GM21447 (cell line): Measurements from ENCODE around the gene F11.
"Not testable (repeated sequence)": the region's sequence is repeated elsewhere in the genome, so short reads cannot be mapped to it uniquely, and the experiment has no call there.

ENCODE experiments used
- ATAC-seq: cut with Tn5 transposase; IDR thresholded peaks from one replicate; pipeline ENCODE4 v1.9.1; 2021; ENCODE audit not compliant: unreplicated experiment

The F11 gene

DNA sequence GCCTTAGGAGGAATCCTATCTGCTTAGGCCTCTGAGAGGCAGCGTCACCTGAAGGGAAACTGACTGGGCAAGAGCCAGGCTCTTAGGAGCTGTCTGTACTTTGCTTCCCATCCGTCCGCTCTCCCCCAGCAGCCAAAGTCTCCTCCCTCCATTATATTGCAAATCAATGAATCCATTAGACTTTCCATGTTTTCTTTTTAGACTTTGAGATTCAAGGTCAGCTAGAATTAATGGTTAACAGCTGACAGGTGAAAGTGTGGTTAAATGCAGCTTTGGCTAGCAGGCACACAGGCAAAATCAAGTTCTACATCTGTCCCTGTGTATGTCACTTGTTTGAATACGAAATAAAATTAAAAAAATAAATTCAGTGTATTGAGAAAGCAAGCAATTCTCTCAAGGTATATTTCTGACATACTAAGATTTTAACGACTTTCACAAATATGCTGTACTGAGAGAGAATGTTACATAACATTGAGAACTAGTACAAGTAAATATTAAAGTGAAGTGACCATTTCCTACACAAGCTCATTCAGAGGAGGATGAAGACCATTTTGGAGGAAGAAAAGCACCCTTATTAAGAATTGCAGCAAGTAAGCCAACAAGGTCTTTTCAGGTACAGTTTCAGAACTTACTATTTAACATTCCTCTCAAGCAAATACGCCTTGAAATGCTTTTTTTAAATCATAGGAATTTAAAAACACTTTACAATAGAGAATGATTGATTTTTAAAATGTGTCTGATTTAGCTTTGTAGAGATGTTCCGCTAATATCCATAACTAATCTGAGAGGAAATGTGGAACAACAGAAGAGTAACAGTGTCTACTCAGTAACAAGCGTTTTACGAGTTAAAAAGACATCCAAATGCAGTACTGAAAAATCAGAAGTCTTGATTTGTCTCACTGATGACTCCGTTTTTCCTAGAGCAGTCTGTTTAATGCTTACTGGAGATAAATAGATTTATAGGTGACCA is at the start of gene F11:
F11 (plus strand) TSS at position 507 of the 970 bp plus-strand sequence. CDS start 948 bp downstream, outside the sequence.
- no peak for ATAC-seq

DNA sequence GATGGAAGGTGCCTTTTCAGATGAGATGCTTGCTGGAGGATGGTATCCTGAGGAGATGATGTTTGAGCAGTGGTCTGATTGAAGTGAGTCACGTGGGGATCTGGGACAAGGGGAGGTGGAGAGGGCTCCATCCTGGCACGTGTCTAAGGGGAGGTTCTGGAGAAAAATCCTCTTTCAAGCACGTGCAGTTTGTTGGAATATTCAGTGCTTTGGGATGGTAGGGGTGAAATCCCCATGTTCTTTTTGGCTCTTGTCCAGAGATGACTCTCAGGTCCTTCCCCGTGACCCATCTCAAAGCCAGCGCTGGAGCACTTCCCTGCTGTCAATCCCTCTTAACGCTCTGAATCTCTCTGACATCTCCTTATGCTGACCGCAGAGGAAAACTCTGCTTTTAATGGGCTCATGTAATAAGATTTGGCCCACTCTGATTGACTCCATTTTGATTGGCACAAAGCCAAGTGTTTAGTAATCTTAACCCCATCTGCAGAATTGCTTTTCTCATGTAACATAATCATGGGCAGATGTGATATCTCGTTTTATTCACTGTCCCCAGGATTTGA is 49.4 kb upstream of the F11 start:
- ATAC-seq = no peak

DNA sequence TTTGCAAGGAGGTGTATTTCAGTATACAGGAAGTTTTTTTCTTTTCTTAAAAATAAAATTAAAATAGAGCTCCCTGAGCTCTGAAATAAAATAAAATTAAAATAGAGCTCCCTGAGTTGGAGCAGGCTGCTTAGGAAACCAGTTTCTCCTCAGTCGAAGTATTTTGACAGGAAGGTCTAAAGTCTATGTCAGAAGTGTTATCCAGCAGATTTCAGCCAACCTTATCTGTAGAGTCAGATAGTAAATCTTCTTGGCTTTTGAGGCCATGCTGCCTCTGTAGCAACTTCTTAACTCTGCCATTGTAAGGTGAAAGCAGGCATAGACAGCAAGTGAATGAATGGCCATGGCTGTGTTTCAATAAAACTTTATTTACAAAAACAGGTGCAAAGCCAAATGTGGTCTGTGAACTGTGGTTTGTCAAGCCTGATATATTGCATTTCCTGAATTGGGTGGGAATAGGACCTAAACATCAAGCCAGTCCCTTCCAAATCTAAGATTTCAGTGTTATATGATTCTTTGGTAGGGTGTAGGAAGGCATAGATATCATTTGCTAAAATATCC is 48.2 kb upstream of the F11 start:
- ATAC-seq = no peak

DNA sequence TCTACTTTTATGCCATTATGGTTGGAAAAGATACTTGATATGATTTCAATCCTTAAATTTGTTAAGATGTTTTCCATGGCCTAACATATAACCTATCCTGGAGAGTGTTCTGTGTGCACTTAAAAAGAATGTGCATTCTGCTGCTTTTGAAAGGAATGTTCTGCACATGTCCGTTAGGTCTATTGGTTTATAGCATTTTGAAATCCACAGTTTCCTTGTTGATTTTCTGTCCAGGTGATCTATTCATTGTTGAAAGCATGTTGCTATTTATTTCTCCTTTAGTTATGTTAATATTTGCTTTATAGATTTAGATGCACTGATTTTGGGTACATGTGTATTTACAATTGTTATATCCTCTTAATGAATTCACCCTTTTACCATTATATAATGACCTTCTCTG is 44.4 kb upstream of the F11 start:
- ATAC-seq = no peak

DNA sequence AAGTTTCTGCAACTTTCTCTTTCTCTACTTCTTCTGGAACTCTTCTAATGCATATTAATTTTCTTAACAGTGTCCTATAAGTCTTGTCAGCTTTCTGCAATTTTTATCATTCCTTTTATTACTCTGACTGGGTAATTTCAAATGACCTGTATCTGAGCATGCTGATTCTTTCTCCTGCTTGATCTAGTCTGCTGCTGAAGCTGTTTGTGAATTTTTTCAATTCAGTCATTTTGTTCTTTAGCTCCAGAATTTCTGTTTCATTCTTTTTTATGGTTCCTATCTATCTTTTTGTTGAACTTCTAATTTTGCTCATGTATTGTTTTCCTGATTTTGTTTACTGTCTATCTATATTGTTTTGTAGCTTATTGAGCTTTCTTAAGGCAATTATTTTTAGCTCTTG is 40.1 kb upstream of the F11 start:
- no peak for ATAC-seq

DNA sequence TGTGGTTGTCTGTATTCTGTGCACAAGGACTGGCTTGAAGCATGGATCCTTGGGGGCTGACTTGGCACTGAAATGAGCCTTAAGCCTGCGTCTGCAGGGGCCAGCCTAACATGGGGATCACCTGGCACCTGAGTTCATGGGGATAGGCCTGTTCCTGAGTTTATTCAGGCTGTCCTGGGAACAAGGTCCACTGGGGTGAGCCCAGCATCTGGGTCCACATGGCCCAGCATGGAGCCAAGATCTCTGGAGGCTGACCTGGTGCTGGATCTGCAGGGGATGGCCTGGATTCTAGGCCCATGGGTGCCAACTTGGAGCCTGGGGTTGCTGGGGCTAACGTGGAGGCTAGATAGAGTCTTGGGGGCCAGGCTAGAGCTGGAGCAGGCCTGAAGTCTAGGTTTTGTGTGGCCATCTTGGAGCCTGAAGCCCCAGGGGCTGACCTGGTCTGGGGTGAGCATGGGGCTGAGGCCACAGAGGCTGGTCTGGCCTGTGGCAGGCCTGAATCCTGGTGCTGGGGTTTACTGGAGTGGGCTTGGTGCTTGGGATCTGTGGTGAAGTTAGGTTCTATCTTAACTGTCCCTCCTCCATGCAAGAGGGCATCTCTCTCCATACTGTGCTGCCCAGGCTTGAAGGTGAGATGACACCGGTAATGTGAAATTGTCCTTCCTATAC is 39.3 kb upstream of the F11 start:
- ATAC-seq = no peak

DNA sequence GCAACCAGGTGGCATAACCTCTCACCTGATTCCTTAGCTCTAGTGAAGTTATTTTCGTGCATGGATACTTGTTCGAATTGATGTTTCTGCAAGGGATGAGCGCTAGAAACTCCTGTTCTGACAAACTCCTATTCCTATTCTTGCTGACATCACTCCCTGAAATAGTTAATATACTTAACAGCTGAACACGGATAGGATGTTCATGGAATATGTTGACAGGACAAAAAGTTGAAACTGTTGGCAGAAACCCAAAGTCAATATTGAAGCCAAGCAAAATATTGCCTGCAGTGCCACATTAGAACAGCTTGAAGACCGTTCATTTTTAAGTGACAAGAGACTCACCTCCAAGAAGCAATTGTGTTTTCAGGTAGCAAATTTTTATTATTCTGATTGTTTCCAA is 38.8 kb upstream of the F11 start, which contains the start of gene KLKB1:
KLKB1 (plus strand) TSS at position 287 of the 400 bp plus-strand sequence. CDS start 689 bp downstream, outside the sequence.
- no peak for ATAC-seq

DNA sequence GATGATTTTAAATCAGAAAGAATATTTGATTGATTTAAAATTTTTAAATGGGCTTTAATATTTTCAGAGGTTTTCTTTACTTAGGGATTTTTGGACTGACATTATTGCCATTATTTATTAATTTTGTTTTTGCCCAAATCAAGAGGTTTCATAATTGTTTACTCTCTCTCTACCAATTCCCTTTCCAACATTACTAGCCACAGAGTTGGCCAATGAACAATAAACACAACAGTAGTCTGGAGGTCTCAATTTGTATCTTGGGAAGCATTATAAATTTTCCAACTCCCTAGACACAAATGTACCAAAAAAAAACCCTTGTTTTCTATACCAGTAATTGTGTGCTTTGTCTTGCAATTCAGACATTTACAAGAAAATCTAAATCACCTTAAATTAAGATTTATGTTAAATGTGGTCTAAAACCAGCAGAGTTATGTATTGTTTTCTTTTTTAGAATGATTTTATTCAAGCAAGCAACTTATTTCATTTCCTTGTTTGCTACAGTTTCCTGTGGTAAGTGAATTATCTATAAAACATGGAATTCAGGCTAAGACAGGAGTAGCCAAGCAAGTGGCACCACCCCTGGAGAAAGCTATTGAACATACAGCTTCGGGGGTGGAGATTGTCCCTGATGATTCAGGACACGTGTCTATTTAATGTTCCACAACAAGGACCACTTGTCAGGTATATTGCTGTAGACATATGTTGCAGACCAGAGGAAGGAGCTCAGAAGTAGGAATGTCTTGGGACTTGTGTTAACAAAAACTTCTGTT is 38.1 kb upstream of the F11 start:
- no peak for ATAC-seq

DNA sequence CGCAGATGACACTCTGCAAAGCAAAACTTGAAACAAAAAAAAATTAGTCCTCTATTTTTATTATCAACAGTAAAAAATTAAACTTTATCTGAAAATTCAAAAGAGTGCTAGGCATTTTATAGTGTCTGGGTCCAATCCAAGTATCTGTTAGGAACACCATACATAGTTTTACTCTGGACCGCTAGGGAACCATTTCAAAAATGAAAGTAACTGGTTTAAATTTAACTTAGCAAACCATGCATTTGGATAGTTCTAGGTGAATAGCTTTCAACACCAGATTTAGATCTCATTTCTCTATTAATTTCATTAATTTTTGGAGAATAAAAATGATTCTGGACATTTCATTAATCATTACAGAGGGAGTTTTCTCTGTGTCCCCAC is 37.5 kb upstream of the F11 start:
- no peak for ATAC-seq

DNA sequence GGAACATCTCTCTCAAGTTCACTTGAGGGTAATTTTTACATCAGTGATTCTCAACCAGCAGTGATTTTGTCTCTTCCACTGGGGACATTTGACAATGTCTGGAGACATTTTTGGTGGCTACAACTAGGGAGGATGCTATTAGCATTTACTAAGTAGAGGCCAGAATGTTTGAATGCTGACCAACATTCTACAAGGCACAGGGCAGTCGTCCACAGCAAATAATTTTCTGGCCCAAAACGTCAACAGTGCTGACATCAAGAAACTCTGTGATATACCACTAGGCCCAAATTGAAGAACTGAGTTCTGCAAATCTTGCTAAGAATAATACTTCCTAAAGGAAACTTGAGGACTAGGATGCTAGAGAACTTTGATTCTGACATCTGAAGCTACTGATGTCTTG is 31.6 kb upstream of the F11 start:
- ATAC-seq = no peak

DNA sequence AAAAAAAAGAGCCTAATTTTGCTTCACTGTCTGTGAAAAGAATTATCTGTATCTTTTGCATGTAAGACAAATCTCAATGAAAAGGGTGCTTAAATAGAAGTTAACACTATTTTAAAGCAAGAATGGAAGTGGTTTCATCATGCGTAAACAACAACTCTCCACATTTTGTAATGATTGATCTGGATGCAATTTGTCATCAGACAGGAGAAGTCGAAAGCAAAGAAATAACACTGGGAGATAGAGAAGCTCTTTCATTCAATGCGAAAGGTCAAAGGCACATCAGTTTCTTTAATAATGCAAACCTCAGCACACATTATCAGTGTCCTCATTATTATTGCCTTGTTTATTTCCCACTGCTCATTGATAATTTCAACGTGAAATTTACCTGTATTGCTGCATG is 29.9 kb upstream of the F11 start:
- ATAC-seq = no peak

DNA sequence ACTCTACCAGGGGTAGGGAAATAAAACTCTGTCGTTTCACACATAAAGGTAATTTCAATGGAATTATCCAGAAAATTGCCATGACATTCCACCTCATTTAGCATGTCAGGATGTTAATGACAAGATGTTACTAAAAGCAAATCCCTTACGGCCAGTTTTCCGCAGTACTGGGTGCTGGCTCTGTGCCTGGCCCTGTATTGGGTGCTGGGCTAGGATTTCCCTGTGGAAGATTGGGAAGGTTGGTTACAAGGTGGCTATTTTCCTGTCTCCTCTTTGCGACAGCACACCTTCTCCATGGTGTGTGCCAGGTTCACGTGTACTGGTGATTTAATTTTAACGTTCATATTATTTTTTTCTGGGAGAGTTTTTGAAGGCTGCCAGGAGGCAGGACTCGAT is 25.5 kb upstream of the F11 start:
- no peak for ATAC-seq

DNA sequence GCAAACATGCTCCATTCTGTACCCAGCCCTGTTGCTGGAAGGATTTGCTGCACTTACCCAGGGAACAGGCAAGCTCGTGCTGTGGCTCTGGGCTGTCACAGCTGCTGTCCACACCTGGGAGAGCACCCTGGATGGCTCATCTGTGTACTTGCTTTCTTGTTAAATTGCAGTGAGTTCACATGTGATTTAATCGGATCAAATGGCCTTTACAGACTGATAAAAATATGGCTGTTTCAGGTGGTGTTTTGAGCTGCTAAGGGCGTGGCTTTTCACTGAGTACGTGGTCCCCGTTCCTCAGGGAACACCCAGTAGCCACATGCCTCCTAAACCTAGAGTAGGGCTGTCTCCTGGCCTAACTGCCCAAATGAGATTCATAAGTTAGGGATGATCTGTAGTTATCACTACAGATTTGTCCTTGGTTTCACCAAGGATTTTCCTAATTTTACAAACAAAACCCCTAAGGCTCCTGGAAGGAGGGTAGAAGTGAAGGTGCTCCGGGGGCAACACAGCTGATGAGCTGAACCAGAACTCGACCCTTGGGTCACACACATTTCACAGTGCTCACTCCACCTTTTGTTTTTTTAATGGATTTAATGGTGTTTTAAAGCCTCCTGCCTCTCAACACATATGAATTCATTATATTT is 25.0 kb upstream of the F11 start:
- no peak for ATAC-seq

DNA sequence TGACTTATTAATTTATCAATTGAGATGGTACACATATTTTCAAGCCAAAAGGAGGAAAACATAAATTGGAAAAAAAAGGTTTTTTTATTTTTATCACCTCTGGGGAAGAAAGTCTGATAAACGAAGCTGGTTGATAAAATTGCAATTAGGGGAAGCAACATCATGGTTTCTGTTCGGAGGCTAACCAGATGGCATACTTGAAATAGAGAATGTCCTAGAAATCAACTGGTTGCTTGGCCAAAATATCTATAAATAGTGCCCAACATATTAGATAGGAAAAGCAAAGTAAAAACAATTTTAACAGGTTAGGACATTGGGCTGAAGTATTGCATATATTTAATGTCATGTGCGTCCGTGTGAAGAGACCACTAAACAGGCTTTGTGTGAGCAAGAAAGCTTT is 24.4 kb upstream of the F11 start:
- no peak for ATAC-seq

DNA sequence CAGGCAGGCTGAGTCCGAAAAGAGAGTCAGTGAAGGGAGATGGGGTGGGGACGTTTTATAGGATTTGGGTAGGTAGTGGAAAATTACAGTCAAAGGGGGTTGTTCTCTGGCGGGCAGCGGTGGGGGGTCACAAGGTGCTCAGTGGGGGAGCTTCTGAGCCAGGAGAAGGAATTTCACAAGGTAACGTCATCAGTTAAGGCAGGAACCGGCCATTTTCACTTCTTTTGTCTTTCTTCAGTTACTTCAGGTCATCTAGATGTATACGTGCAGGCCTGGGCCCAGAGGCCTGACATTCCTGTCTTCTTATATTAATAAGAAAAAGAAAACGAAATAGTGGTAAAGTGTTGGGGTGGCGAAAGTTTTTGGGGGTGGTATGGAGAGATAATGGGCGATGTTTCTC is 24.0 kb upstream of the F11 start:
- ATAC-seq = not testable (repeated sequence)

DNA sequence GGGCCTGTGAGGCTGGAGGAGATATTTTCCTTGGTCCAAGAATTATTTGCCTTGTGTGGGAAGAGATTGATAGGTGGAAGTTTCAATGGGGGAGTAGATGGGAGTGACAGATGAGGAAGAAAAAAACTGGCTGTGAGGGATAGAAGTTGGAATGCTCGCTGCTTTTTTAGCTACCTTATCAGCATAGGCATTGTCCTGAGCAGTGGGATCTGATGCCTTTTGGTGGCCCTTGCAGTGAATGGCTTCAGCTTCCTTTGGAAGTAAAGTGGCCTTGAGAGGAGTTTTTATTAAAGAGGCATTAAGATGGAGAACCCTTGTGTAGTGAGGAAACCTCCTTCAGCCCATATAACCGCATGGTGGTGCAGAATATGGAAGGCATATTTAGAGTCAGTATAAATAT is 22.7 kb upstream of the F11 start:
- no peak for ATAC-seq

DNA sequence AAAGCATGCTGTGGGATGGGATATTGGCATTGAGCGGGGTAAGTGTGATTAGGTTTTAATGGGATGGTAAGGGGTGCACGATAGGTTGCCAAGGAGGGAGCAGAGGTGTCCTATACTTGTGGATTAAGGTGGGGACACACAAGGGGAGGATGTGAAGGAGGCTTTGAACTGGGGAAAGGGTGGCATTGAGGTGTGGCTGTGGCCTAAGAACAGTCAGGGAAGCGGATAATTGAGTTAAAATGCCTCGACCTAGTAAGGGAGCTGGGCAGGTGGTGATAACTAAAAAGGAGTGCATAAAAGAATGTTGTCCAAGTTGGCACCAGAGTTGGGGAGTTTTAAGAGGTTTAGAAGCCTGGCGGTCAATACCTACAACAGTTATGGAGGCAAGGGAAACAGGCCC is 21.2 kb upstream of the F11 start:
- ATAC-seq = no peak

DNA sequence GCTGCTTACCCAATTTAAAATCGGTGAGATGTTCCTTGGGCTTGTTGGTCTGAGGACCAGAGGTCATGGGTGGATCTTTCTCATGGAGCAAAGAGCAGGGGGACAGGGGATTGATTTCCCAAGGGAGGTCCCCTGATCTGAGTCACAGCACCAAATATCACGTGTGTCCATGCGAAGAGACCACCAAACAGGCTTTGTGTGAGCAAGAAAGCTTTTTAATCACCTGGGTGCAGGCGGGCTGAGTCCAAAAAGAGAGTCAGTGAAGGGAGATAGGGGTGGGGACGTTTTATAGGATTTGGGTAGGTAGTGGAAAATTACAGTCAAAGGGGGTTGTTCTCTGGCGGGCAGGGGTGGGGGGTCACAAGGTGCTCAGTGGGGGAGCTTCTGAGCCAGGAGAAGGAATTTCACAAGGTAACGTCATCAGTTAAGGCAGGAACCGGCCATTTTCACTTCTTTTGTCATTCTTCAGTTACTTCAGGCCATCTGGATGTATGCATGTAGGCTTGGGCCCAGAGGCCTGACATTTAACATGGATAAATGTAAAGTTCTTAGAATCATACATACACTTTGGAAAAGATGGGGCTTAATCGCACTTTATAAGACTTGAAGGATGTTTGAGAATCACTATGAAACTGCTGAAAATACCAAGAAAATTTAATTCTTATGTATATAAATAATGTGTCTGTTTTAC is 18.8 kb upstream of the F11 start:
- not testable (repeated sequence) for ATAC-seq

DNA sequence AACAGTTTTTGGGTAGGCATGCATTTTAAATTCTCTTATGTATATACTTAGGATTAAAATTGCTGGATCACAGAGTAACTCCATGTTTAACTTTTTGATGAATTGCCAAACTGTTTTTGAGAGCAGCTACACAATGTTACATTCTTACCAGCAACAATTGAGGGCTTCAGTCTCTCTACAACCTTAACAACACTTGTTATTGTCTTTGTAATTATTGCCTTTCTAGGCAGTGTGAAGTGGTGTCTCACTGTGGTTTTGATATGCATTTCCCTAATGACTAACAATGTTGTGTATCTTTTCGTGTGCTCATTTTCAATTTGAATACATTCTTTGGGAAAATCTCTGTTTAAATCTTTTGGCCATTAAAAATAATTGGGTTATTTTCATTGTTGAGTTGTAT is 17.3 kb upstream of the F11 start:
- ATAC-seq = no peak
